HG03457 (cell line): ENCODE measurements around the gene ZNF106.

ENCODE experiments used
- ATAC-seq: cut with Tn5 transposase; IDR thresholded peaks from one replicate; pipeline ENCODE4 v1.9.1; 2021; ENCODE audit warnings: moderate number of reproducible peaks; ENCODE audit not compliant: unreplicated experiment

The ZNF106 gene

DNA sequence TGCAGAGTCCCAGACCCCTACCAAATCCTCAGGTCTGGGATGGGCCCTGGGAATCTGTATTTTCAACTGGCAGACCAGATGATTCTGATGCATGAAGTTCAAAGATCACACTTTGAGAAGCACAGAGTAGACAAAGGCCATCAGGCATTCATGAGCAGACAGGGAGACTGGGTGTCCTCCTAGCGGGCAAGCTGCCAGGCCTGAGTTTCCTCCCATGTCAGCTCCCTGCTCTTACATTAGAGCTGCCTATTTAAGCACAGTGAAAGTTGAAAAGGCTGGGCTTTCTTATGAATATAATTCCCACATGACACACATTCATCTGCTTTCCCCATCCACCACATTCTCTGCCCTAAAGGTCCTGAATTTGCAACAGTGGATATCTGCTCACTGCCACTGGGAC, 117.7 kb downstream of the ZNF106 start:
- no peak for ATAC-seq

DNA sequence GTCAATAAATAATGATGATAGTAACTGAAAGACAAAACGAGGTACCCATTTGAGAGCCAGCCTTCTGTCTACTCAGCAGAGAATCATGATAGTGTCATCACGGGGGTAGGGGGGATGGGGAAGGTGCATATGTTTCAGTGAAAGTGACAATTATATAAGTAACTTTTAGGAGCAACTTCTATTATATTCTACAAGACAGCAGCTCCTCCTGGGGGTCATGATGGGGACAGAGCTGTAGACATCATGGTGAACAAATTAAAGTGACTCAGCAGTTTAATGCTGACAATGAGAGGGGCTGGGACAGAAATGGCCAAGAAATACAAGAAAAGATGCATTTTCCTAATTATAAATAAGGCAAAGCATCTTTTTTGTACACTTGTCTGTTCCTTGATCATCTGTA, 119.8 kb downstream of the ZNF106 start:
- ATAC-seq, result no peak

DNA sequence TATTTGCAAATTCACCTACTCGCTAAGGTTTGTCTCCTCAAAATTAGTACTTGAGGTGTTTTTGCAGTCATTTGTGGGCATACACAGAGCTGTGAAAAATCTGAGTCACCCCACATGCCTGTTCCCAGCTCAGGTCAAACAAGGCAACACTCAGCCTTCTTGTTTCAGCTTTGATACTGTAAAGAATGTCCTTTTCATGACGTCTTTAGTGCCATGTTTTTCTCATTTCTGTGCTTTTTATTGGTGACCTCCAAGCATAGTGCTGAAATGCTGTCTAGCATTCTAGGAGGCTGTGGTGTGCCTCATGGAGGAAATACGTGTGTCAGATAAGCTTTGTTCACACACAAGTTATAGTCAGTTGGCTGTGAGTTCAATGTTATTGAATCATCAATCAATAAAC, 122.8 kb downstream of the ZNF106 start:
- ATAC-seq, result no peak

DNA sequence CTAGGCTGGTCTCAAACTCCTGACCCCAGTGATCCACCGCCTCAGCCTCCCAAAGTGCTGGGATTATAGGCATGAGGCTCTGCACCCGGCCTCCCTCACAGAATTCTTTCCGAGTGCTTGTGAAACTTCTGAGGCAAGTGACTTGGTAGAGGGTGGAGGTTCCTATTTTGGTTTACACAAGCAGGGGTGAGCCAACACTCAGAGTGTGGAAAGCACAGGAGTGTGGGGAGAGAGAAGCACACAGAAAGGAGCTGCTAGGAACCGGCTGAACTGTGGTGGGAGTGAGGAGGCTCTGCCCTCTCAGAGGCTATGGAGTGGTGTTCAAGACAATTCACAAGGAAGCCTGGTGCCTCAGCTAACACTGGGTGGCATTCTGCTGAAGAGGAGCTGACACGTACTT, 123.9 kb downstream of the ZNF106 start:
- no peak for ATAC-seq

DNA sequence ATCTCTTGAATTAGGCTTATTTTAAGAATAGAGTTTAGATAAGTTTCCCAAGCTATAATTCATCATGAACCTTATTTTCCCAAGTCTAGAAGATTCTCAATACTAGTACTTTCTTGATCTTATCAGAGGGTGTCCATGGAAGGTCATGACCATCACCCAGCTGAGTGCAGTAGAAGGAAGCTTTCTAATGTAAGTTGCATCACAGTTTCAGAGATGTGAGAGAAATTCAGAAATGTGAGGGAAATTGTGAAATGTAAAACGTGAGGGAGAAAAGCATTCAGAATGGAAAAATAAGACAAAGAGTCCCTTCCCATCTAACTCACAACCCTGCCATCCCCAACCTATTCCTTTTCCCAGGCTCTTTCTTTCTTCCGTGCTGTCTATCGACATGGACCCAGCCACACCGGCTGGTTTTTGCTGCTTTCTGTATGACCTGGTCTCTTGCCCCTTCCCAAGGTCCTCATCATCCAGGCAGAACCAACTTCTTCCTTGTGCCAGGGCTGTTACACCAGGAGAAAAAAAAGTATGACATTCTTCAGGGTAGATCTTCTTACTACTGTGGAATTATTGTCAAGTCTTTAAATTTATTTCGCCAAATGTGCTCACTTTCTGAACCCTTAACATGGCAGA, 124.9 kb downstream of the ZNF106 start:
- no peak for ATAC-seq

DNA sequence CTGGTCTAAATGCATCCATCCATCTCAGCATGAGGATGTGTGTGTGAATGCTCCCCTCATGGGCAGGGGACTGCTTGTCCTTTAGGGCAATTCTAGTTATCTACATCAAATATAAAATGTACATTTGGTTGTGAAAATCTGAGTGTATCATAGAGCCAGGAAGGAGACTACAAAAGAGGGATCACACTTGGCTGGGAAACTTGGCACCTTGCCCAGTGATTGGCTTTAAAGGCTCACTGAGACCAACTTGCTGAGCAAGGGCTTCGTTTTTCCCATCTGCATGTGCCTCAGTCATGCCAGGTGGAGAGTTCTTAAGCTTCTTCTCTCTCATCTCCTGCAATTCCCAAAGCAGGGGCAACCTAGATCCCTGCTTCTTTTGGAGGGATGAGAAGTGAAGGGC, 126.4 kb downstream of the ZNF106 start:
- no peak for ATAC-seq

DNA sequence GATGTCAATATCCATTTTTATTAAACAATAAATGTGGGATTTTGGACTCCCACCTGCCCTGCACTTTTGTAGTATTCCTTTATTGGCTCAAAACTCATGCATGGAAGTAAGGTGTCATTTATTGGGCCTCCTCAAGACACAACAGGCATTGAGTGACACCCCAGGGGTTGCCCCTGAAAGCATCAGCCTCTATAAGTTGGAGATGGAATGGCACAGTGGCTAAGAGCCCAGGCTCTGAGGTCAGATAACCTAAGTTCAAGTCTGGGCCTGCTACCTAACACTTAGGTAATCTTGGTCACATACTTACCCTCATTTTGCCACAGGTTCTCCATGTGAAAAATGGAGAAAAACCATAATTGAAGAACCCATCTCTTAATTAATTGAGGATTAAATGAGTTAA, 127.0 kb downstream of the ZNF106 start:
- ATAC-seq, result no peak

DNA sequence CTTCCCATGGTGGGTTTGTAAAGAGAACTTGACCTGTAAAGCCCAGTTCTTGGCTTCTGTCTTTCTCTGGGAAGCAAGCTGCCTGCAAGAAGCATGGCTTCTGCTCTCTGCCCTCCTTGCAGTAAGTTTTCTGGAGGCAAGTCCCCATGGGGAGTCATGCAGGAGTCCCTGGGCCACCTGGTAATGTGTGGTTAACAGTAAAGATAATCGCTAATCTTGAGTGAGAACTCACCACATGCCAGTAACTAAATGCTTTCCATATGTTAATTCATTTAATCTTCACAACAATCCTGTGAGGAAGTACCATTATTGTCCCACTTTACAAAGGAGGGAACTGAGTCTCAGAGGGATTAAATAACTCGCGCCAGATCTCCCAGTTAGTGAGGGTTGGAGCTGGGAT, 127.5 kb downstream of the ZNF106 start:
- ATAC-seq, result no peak
